H9 (cell line): ENCODE results near the gene RTP3. TPM values are rescaled to one million over a fixed set of nuclear protein-coding genes. Genes with fewer than 3 reads are reported as not detected.

Source experiments
- DNase-seq: peaks from one replicate; pipeline ENCODE4 v3.0.0-alpha.2; 2017
- H2AFZ ChIP-seq: one replicate; pipeline ENCODE4 v1.6.1; 2013; ENCODE audit warnings: mild to moderate bottlenecking, low read length, control low read depth, moderate library complexity
- H2AK5ac ChIP-seq: 2 replicates; pipeline ENCODE4 v1.6.1; 2013; ENCODE audit warnings: low read length, control low read depth, mixed read lengths; ENCODE audit not compliant: insufficient read length
- H2BK120ac ChIP-seq: one replicate; pipeline ENCODE4 v1.6.1; 2013; ENCODE audit warnings: low read depth, mild to moderate bottlenecking, low read length, control low read depth, inconsistent platforms; ENCODE audit not compliant: poor library complexity, severe bottlenecking
- H2BK12ac ChIP-seq: 2 replicates; pipeline ENCODE4 v1.6.1; 2013; ENCODE audit warnings: low read length, control low read depth, mixed read lengths, low read depth; ENCODE audit not compliant: insufficient read length
- H2BK15ac ChIP-seq: 2 replicates; pipeline ENCODE4 v1.6.1; 2013; ENCODE audit warnings: low read depth, low read length, control low read depth
- H2BK20ac ChIP-seq: one replicate; pipeline ENCODE4 v1.6.1; 2013; ENCODE audit warnings: low read depth, mild to moderate bottlenecking, low read length, control low read depth, inconsistent platforms; ENCODE audit not compliant: poor library complexity, severe bottlenecking
- H2BK5ac ChIP-seq: 2 replicates; pipeline ENCODE4 v1.6.1; 2013; ENCODE audit warnings: low read length, control low read depth, mixed read lengths; ENCODE audit not compliant: insufficient read length
- H3K14ac ChIP-seq: 2 replicates; pipeline ENCODE4 v1.6.1; 2013; ENCODE audit warnings: low read length, control low read depth; ENCODE audit not compliant: insufficient read depth
- H3K18ac ChIP-seq: 2 replicates; pipeline ENCODE4 v1.6.1; 2013; ENCODE audit warnings: low read depth, mild to moderate bottlenecking, mixed read lengths, low read length, control low read depth; ENCODE audit not compliant: insufficient read length
- H3K23ac ChIP-seq: 2 replicates; pipeline ENCODE4 v1.6.1; 2013; ENCODE audit warnings: low read length, control low read depth, mixed read lengths, low read depth; ENCODE audit not compliant: insufficient read length
- H3K23me2 ChIP-seq: 2 replicates; pipeline ENCODE4 v1.6.1; 2013; ENCODE audit warnings: low read depth, mild to moderate bottlenecking, mixed read lengths, low read length, control low read depth; ENCODE audit not compliant: insufficient read length, poor library complexity, severe bottlenecking
- H3K27ac ChIP-seq: 2 replicates; pipeline ENCODE4 v1.5.1; 2013; ENCODE audit warnings: low read length, control low read depth, mixed read lengths, low read depth; ENCODE audit not compliant: insufficient read length
- H3K27me3 ChIP-seq: 2 replicates; pipeline ENCODE4 v1.6.1; 2013; ENCODE audit warnings: low read length, control low read depth, inconsistent platforms; ENCODE audit not compliant: insufficient read depth
- H3K4ac ChIP-seq: 2 replicates; pipeline ENCODE4 v1.6.1; 2013; ENCODE audit warnings: low read depth, mild to moderate bottlenecking, control low read depth, inconsistent platforms, low read length, moderate library complexity
- H3K4me1 ChIP-seq: 2 replicates; pipeline ENCODE4 v1.6.1; 2013; ENCODE audit warnings: low read length, control low read depth, inconsistent platforms; ENCODE audit not compliant: insufficient read depth
- H3K4me2 ChIP-seq: 2 replicates; pipeline ENCODE4 v1.6.1; 2013; ENCODE audit warnings: low read length, control low read depth, mixed read lengths; ENCODE audit not compliant: insufficient read length, insufficient read depth
- H3K56ac ChIP-seq: 2 replicates; pipeline ENCODE4 v1.6.1; 2013; ENCODE audit warnings: low read depth, mild to moderate bottlenecking, mixed read lengths, low read length, control low read depth; ENCODE audit not compliant: insufficient read length
- H3K79me1 ChIP-seq: 2 replicates; pipeline ENCODE4 v1.6.1; 2013; ENCODE audit warnings: low read depth, mild to moderate bottlenecking, moderate library complexity, low read length, control low read depth, inconsistent platforms; ENCODE audit not compliant: insufficient read depth, poor library complexity, severe bottlenecking
- H3K79me2 ChIP-seq: 2 replicates; pipeline ENCODE4 v1.6.1; 2013; ENCODE audit warnings: low read length, control low read depth, inconsistent platforms; ENCODE audit not compliant: insufficient read depth
- H3K9ac ChIP-seq: 2 replicates; pipeline ENCODE4 v1.6.1; 2013; ENCODE audit warnings: low read length, control low read depth, mixed read lengths; ENCODE audit not compliant: insufficient read length; ENCODE audit errors: extremely low read depth
- H3K9me3 ChIP-seq: one replicate; pipeline ENCODE4 v1.6.1; 2013; ENCODE audit warnings: low read depth, low read length, inconsistent platforms; ENCODE audit not compliant: control insufficient read depth
- H3T11ph ChIP-seq: one replicate; pipeline ENCODE4 v1.6.1; 2013; ENCODE audit warnings: mild to moderate bottlenecking, low read length, control low read depth, inconsistent platforms
- H4K20me1 ChIP-seq: one replicate; pipeline ENCODE4 v1.6.1; 2013; ENCODE audit not compliant: control insufficient read depth, insufficient read length, insufficient read depth
- H4K5ac ChIP-seq: 2 replicates; pipeline ENCODE4 v1.6.1; 2013; ENCODE audit warnings: low read depth, mild to moderate bottlenecking, mixed read lengths, low read length, control low read depth; ENCODE audit not compliant: insufficient read length
- H4K8ac ChIP-seq: replicated peaks from 2 replicates; pipeline ENCODE4 v1.6.1; 2013; ENCODE audit warnings: low read length, control low read depth, mixed read lengths, low read depth; ENCODE audit not compliant: insufficient read length
- H4K91ac ChIP-seq: 2 replicates; pipeline ENCODE4 v1.6.1; 2013; ENCODE audit warnings: low read depth, mild to moderate bottlenecking, moderate library complexity, mixed read lengths, low read length, control low read depth; ENCODE audit not compliant: insufficient read length
- H3K27ac Mint-ChIP-seq, 3 experiments: 2 replicates in 2 of 3; 3 replicates in 1 of 3; pipeline ENCODE4 v1.8.0; 2020 to 2021; ENCODE audit warnings: mixed read lengths in 3 of 3, mild to moderate bottlenecking in 1 of 3, moderate library complexity in 1 of 3
- H3K27me3 Mint-ChIP-seq: 2 replicates; pipeline ENCODE4 v1.8.0; 2021; ENCODE audit warnings: low read depth, mild to moderate bottlenecking, moderate library complexity, mixed read lengths
- H3K36me3 Mint-ChIP-seq, 3 experiments: 2 replicates in 2 of 3; 3 replicates in 1 of 3; pipeline ENCODE4 v1.8.0; 2020 to 2021; ENCODE audit warnings: low read depth in 3 of 3, mixed read lengths in 3 of 3; ENCODE audit not compliant: insufficient read depth in 1 of 3
- H3K4me1 Mint-ChIP-seq, 2 experiments: 2 replicates each; pipeline ENCODE4 v1.8.0; 2020; ENCODE audit warnings: mixed read lengths in 2 of 2
- H3K4me3 Mint-ChIP-seq, 2 experiments: 2 replicates in 1 of 2; 3 replicates in 1 of 2; pipeline ENCODE4 v1.8.0; 2020 to 2021; ENCODE audit warnings: mild to moderate bottlenecking in 2 of 2, mixed read lengths in 2 of 2, moderate library complexity in 1 of 2
- H3K9me3 Mint-ChIP-seq, 2 experiments: 2 replicates in 1 of 2; 3 replicates in 1 of 2; pipeline ENCODE4 v1.8.0; 2020; ENCODE audit warnings: mild to moderate bottlenecking in 2 of 2, mixed read lengths in 2 of 2, moderate library complexity in 1 of 2
- CTCF ChIP-seq: fragments of 200-600 bp; sonication (generic); conservative IDR thresholded peaks from 3 replicates; pipeline ENCODE4 v1.8.0; 2021; ENCODE audit warnings: antibody characterized with exemption, mild to moderate bottlenecking
- WGBS: extraction: QIAGEN DNeasy Blood & Tissue Kit; methylation state at CpG from one replicate; pipeline ENCODE4 v1.1.7; 2013; ENCODE audit warnings: missing lambda C conversion rate, low lambda C conversion rate, mixed read lengths; ENCODE audit not compliant: insufficient read length; ENCODE audit errors: extremely low coverage; 5-methylcytosine and 5-hydroxymethylcytosine counted together
- total RNA-seq: library from RNA; stranded (reverse); gene quantifications from 2 replicates; pipeline ENCODE4 v1.2.1, GENCODE V29; 2021

Gene RTP3
- total RNA-seq, 1 experiment from 2014 or later: not detected

GRCh38 chr3:46455231-46456115, 42.3 kb upstream of the RTP3 start:
- Histone ChIP-seq H4K8ac (no peak overlapping the region), H3K9ac (no peak overlapping the region), H3K79me2 (no peaks in the 10 kb centered on the region), H2BK20ac (no peak overlapping the region), H2BK5ac (no peak overlapping the region), H4K20me1 (no peaks in the 10 kb centered on the region), H3K4me1 (no peaks in the 10 kb centered on the region), H3K23ac (no peak overlapping the region), H4K91ac (no peak overlapping the region), H3K56ac (no peak overlapping the region), H3K9me3 (no peaks in the 10 kb centered on the region), H3K18ac (no peak overlapping the region), H2AFZ (no peak overlapping the region), H3K27ac (no peak overlapping the region), H2BK12ac (no peak overlapping the region), H3K4ac (no peak overlapping the region), H3K14ac (no peak overlapping the region), H4K5ac (no peak overlapping the region), H2AK5ac (no peak overlapping the region), H2BK120ac (no peak overlapping the region), H3K23me2 (no peaks in the 10 kb centered on the region), H2BK15ac (no peak overlapping the region), H3K79me1 (no peaks in the 10 kb centered on the region), H3T11ph (no peak overlapping the region), H3K27me3 (no peaks in the 10 kb centered on the region), H3K4me2 (no peak overlapping the region)
- peaks cover 0 to 3% of the 10 kb centered on the region in 2 experiments; a peak in 1 of 5 replicates for H3K9me3 Mint-ChIP-seq
- 0 out of 7 replicates have a peak overlapping the region, but pooled peaks of 1 of the 3 experiments have one; percentile 34 for H3K27ac Mint-ChIP-seq
- no peak for TF ChIP-seq CTCF
- peaks cover 5% of the 10 kb centered on the region for H3K27me3 Mint-ChIP-seq
- no peak overlapping the region for H3K4me3 Mint-ChIP-seq
- no peaks in the 10 kb centered on the region for H3K36me3 Mint-ChIP-seq
- no CpG with 5 or more reads among the region's 21 CpGs for WGBS
- peak; percentile 12 for DNase-seq
- no peaks in the 10 kb centered on the region for H3K4me1 Mint-ChIP-seq
